GM12878 (cell line): Measurements from ENCODE around the gene CLCN2. TPM values are rescaled to one million over a fixed set of nuclear protein-coding genes. Genes with fewer than 3 reads are reported as not detected.

Source experiments
- ATAC-seq: fragments of 200-7000 bp; cut with Tn5 transposase; 3 replicates; pipeline ENCODE4 v1.9.1; 2020; ENCODE audit warnings: mild to moderate bottlenecking, moderate library complexity
- BruUV-seq: library from RNA; stranded (reverse); fragments of 400-500 nt; replicated peaks from 2 replicates; lab custom pipeline; 2021; lab: Mats Ljungman, UMichigan
- CTCF ChIA-PET: fragments of 300-600 bp; sonication (Branson Sonifier 250); formaldehyde crosslinking; extraction: SDS; loops from one replicate; lab custom pipeline; 2021; ENCODE audit warnings: inconsistent platforms; lab: Yijun Ruan, JAX
- POLR2A ChIA-PET: fragments of 350-600 bp; formaldehyde crosslinking; extraction: SDS; loops from one replicate; lab custom pipeline; 2021; ENCODE audit warnings: inconsistent platforms; lab: Charles Lee
- RAD21 ChIA-PET: fragments of 300-600 bp; sonication (Branson Sonifier 250); formaldehyde crosslinking; loops from one replicate; lab custom pipeline; 2023; ENCODE audit warnings: antibody characterized with exemption; ENCODE audit not compliant: unreplicated experiment; lab: Charles Lee
- SMC1A ChIA-PET: fragments of 300-600 bp; sonication (Branson Sonifier 250); formaldehyde crosslinking; loops from one replicate; lab custom pipeline; 2023; ENCODE audit not compliant: unreplicated experiment, uncharacterized antibody; lab: Charles Lee
- DNase-seq: peaks from one replicate; pipeline ENCODE4 v3.0.0-alpha.2; 2011; ENCODE audit warnings: low read depth, low spot score
- FAIRE-seq: peaks from 3 replicates; lab custom pipeline; 2011; peaks lifted over from hg19 to GRCh38; lab: Jason Lieb, UNC
- H2AFZ ChIP-seq: 2 replicates; pipeline ENCODE4 v1.6.0; 2011; ENCODE audit warnings: low read depth, low read length, control low read depth; ENCODE audit not compliant: control insufficient read depth
- H3K27ac ChIP-seq: 2 replicates; pipeline ENCODE4 v1.5.1; 2011; ENCODE audit warnings: control low read depth; ENCODE audit not compliant: control insufficient read depth, insufficient read depth
- H3K27me3 ChIP-seq, 2 experiments: replicated peaks in 1 of 2; 2 replicates each; pipeline versions ENCODE4 v1.6.0 to v1.6.1; 2011; ENCODE audit warnings: low read length in 1 of 2; ENCODE audit not compliant: control insufficient read depth in 2 of 2, insufficient read depth in 2 of 2
- H3K36me3 ChIP-seq, 2 experiments: 2 replicates each; pipeline ENCODE4 v1.5.1; 2011; ENCODE audit warnings: low read length in 1 of 2; ENCODE audit not compliant: control insufficient read depth in 2 of 2, insufficient read depth in 2 of 2
- H3K4me1 ChIP-seq: 2 replicates; pipeline ENCODE4 v1.6.1; 2011; ENCODE audit warnings: mild to moderate bottlenecking, low read length, moderate library complexity, mixed read lengths; ENCODE audit not compliant: control insufficient read depth, insufficient read depth
- H3K4me2 ChIP-seq: 2 replicates; pipeline ENCODE4 v1.6.0; 2011; ENCODE audit warnings: control low read depth; ENCODE audit not compliant: control insufficient read depth, insufficient read depth
- H3K4me3 ChIP-seq: fragments of 200-600 bp; sonication (generic); 2 replicates; pipeline ENCODE4 v1.5.1; 2016
- H3K79me2 ChIP-seq: 2 replicates; pipeline ENCODE4 v1.6.0; 2011; ENCODE audit warnings: low read length; ENCODE audit not compliant: control insufficient read depth, insufficient read depth
- H3K9ac ChIP-seq: 2 replicates; pipeline ENCODE4 v1.8.0; 2011; ENCODE audit warnings: low read length, control low read depth, mixed read lengths; ENCODE audit not compliant: control insufficient read depth, insufficient read depth
- H3K9me3 ChIP-seq: replicated peaks from 3 replicates; pipeline ENCODE4 v1.5.1; 2011; ENCODE audit warnings: mild to moderate bottlenecking, low read length; ENCODE audit not compliant: control insufficient read depth, insufficient read depth
- H4K20me1 ChIP-seq: 2 replicates; pipeline ENCODE4 v1.6.0; 2011; ENCODE audit not compliant: control insufficient read depth, insufficient read depth
- CEBPB ChIP-seq, 2 experiments: fragments of 150-350 bp in 1 of 2; IDR thresholded peaks; 2 replicates each; pipeline ENCODE4 v1.6.1; 2012 to 2014; ENCODE audit warnings: low read depth in 2 of 2, low read length in 2 of 2, borderline replicate concordance in 1 of 2, inconsistent platforms in 1 of 2
- HCFC1 ChIP-seq: fragments of 150-350 bp; IDR thresholded peaks from 2 replicates; pipeline ENCODE4 v1.6.1; 2014; ENCODE audit warnings: low read length
- JUND ChIP-seq: IDR thresholded peaks from 2 replicates; pipeline ENCODE4 v1.6.1; 2012; ENCODE audit warnings: low read depth, mild to moderate bottlenecking, low read length, improper control_type of control experiment, moderate library complexity
- MAX ChIP-seq: IDR thresholded peaks from 2 replicates; pipeline ENCODE4 v1.6.1; 2012; ENCODE audit warnings: low read depth, low read length, improper control_type of control experiment
- NFIC ChIP-seq: IDR thresholded peaks from 2 replicates; pipeline ENCODE4 v1.6.1; 2012; ENCODE audit warnings: low read depth, mild to moderate bottlenecking, inconsistent platforms, low read length, moderate library complexity
- PAX5 ChIP-seq: IDR thresholded peaks from 2 replicates; pipeline ENCODE4 v1.6.1; 2011; ENCODE audit warnings: low read depth, low read length, borderline replicate concordance
- POLR2A ChIP-seq: IDR thresholded peaks from 2 replicates; pipeline ENCODE4 v1.6.1; 2011; ENCODE audit warnings: low read depth, mild to moderate bottlenecking, low read length
- RBBP5 ChIP-seq: fragments of 200-600 bp; sonication (generic); conservative IDR thresholded peaks from 2 replicates; pipeline ENCODE4 v1.6.1; 2016
- SMC3 ChIP-seq: IDR thresholded peaks from 2 replicates; pipeline ENCODE4 v1.6.1; 2011; ENCODE audit warnings: low read length, improper control_type of control experiment, borderline replicate concordance
- SREBF2 ChIP-seq: IDR thresholded peaks from 2 replicates; pipeline ENCODE4 v1.6.1; 2012; ENCODE audit warnings: mild to moderate bottlenecking, low read length
- TCF12 ChIP-seq: IDR thresholded peaks from 2 replicates; pipeline ENCODE4 v1.6.1; 2011; ENCODE audit warnings: low read depth, mild to moderate bottlenecking, low read length
- TCF3 ChIP-seq: IDR thresholded peaks from 2 replicates; pipeline ENCODE4 v1.6.1; 2012; ENCODE audit warnings: low read depth, mild to moderate bottlenecking, low read length, borderline replicate concordance; ENCODE audit not compliant: insufficient read depth
- ZBTB4 ChIP-seq: fragments of 450-650 bp; formaldehyde crosslinking; IDR thresholded peaks from 2 replicates; pipeline ENCODE4 v1.4.0; 2022; ENCODE audit warnings: mild to moderate bottlenecking, moderate library complexity
- ZNF217 ChIP-seq: fragments of 450-650 bp; IDR thresholded peaks from 2 replicates; pipeline ENCODE4 v1.6.1; 2017; ENCODE audit warnings: antibody characterized with exemption, mild to moderate bottlenecking
- WGBS: methylation state at CpG from one replicate; pipeline ENCODE4 v1.1.6; 2016; ENCODE audit warnings: low lambda C conversion rate; ENCODE audit not compliant: insufficient replicate concordance, insufficient coverage; ENCODE audit errors: missing lambda C conversion rate; 5-methylcytosine and 5-hydroxymethylcytosine counted together
- in situ Hi-C: fragments of 300-500 bp; cut with MboI; formaldehyde crosslinking; loops from 9 replicates; pipeline ENCODE4 v1.14.3; 2018; ENCODE audit warnings: mixed read lengths
- intact Hi-C: fragments of 100-400 bp; cut with micrococcal nuclease; formaldehyde crosslinking; loops from one replicate; pipeline ENCODE4 v1.14.2; 2022; ENCODE audit not compliant: unreplicated experiment
- polyA plus RNA-seq, 11 experiments: library from polyadenylated mRNA; depleted of rRNA in 4 of 11; unstranded in 6 of 11; stranded (reverse) in 5 of 11; fragments of >200 nt; fragmentation: Nextera tagmentation in 4 of 11; fragmentation: Illumina TruSeq in 1 of 11; extraction: Ambion mirVana in 4 of 11; extraction: Trizol in 1 of 11; gene quantifications; 1 replicate in 1 of 11; 2 replicates in 10 of 11; pipeline versions ENCODE4 v1.2.1 to v1.2.3, GENCODE V29; 2011 to 2016; ENCODE audit warnings: inconsistent platforms in 2 of 11, missing spikeins in 2 of 11, low read depth in 1 of 11
- total RNA-seq, 4 experiments: library from RNA; depleted of rRNA in 3 of 4; stranded (reverse); fragments of >200 nt in 3 of 4; fragmentation: Illumina TruSeq in 1 of 4; extraction: Trizol in 1 of 4; gene quantifications; 2 replicates each; pipeline versions ENCODE4 v1.2.1 to v1.2.3, GENCODE V29; 2013 to 2021
- TF ChIP-seq, protein P1 (sequence below): IDR thresholded peaks from 2 replicates; pipeline ENCODE4 v1.6.1; 2012; ENCODE audit warnings: low read depth, low read length, improper control_type of control experiment
- TF ChIP-seq, protein P2 (sequence below): fragments of 450-650 bp; formaldehyde crosslinking; IDR thresholded peaks from 2 replicates; pipeline ENCODE4 v1.5.0; 2022; ENCODE audit warnings: mild to moderate bottlenecking, missing genetic modification characterization

Gene CLCN2
- total and polyA plus RNA-seq, 10 of the 15 experiments (the other 5 are each of a cell fraction or from before 2014, with no cell fraction given): 0.13 to 2.6 (median 0.85) TPM; not detected in 1

- TF ChIP-seq ZBTB4 (CRISPR knock-in tag): no peak
- no peak for TF ChIP-seq NFIC
- TF ChIP-seq TCF12: no peak
- no peak for TF ChIP-seq PAX5
Observed at GRCh38 chr3:184368116-184368515, 6.7 kb upstream of the CLCN2 start (continued).

- Histone ChIP-seq H3K36me3 (peaks cover 2 to 5% of the 10 kb centered on the region in 2 experiments; a peak in 2 of 4 replicates), H3K79me2 (peaks cover 20% of the 10 kb centered on the region), H3K27ac (no peak overlapping the region), H3K9ac (no peak overlapping the region), H4K20me1 (no peaks in the 10 kb centered on the region), H3K27me3 (no peaks in the 10 kb centered on the region), H3K4me2 (no peak overlapping the region), H3K4me3 (no peak overlapping the region), H3K9me3 (no peaks in the 10 kb centered on the region), H3K4me1 (0 out of 2 replicates have a peak, but pooled peaks cover 3% of the 10 kb centered on the region), H2AFZ (no peak overlapping the region)
- FAIRE-seq (no peak), ATAC-seq (no peak), DNase-seq (no peak)
- intact Hi-C loops (no loop called here), in situ Hi-C loops (no loop called here)
- ChIA-PET POLR2A (no interaction called here), CTCF (interaction anchor here (1.3 kb wide), 1 partner anchor 19 kb away, joined by 3 read pairs; no protein-coding TSS in a partner anchor), SMC1A (no interaction called here), RAD21 (no interaction called here)
- WGBS: 88% methylated on average over 5 of the region's 5 CpGs
- TSS peak; percentile 31 for BruUV-seq
- TF ChIP-seq PAX5 (no peak), ZNF217 (no peak), RBBP5 (no peak), JUND (no peak), TCF3 (no peak), SREBF2 (no peak), HCFC1 (no peak), CEBPB (IDR thresholded peaks at IDR 0.05; ENCODE audit: borderline replicate concordance in 1 of 2, low read depth in 2 of 2, low read length in 2 of 2) (no peak), SMC3 (no peak), MAX (no peak), POLR2A (no peak)
- TF ChIP-seq, protein P1, sequence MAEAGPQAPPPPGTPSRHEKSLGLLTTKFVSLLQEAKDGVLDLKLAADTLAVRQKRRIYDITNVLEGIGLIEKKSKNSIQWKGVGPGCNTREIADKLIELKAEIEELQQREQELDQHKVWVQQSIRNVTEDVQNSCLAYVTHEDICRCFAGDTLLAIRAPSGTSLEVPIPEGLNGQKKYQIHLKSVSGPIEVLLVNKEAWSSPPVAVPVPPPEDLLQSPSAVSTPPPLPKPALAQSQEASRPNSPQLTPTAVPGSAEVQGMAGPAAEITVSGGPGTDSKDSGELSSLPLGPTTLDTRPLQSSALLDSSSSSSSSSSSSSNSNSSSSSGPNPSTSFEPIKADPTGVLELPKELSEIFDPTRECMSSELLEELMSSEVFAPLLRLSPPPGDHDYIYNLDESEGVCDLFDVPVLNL: no peak
- TF ChIP-seq, protein P2, sequence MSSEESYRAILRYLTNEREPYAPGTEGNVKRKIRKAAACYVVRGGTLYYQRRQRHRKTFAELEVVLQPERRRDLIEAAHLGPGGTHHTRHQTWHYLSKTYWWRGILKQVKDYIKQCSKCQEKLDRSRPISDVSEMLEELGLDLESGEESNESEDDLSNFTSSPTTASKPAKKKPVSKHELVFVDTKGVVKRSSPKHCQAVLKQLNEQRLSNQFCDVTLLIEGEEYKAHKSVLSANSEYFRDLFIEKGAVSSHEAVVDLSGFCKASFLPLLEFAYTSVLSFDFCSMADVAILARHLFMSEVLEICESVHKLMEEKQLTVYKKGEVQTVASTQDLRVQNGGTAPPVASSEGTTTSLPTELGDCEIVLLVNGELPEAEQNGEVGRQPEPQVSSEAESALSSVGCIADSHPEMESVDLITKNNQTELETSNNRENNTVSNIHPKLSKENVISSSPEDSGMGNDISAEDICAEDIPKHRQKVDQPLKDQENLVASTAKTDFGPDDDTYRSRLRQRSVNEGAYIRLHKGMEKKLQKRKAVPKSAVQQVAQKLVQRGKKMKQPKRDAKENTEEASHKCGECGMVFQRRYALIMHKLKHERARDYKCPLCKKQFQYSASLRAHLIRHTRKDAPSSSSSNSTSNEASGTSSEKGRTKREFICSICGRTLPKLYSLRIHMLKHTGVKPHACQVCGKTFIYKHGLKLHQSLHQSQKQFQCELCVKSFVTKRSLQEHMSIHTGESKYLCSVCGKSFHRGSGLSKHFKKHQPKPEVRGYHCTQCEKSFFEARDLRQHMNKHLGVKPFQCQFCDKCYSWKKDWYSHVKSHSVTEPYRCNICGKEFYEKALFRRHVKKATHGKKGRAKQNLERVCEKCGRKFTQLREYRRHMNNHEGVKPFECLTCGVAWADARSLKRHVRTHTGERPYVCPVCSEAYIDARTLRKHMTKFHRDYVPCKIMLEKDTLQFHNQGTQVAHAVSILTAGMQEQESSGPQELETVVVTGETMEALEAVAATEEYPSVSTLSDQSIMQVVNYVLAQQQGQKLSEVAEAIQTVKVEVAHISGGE (CRISPR knock-in tag): no peak
Observed at GRCh38 chr3:184366619-184367289, 5.3 kb upstream of the CLCN2 start.
